ENCODE measurements around the gene AGAP6. TPM values are rescaled to one million over a fixed set of nuclear protein-coding genes. Genes with fewer than 3 reads are reported as not detected.

The AGAP6 gene
- total RNA-seq, 4 donors from 2014 or later, result 15.0 to 40.0 (median 23.2) TPM

Small RNAs within 50 kb of the gene (small RNA-seq; reads per million reads assigned to genes)
- gene RNA5SP317 (0 reads per million in 4 donors), gene SNORA74C-2 (0 reads per million in 4 donors)

Other genes starting within 250 kb of the AGAP6 start
- gene OGDHL, start 226.1 kb upstream of the AGAP6 start, total RNA-seq, result 1 to 10 TPM in 3 of 4 donors, under 1 TPM in 1; 1.00 to 4.2 (median 2.4) TPM
- gene PARG, start 46.4 kb upstream of the AGAP6 start, total RNA-seq, result 10 to 100 TPM in 3 of 4 donors, 1 to 10 TPM in 1; 9.7 to 30.8 (median 24.7) TPM
- 10 to 100 TPM; 11.9 to 41.4 (median 24.0) TPM for gene TIMM23B, start 46.4 kb upstream of the AGAP6 start, total RNA-seq
- gene WASHC2A, start 79.5 kb downstream of the AGAP6 start, total RNA-seq, result 10 to 100 TPM; 53.7 to 74.8 (median 61.3) TPM